Naive B cell (primary cell): ENCODE results near the gene WDR81. TPM values are rescaled to one million over a fixed set of nuclear protein-coding genes. Genes with fewer than 3 reads are reported as not detected.
"Not testable (repeated sequence)": the region's sequence is repeated elsewhere in the genome, so short reads cannot be mapped to it uniquely, and the experiment has no call there.

ENCODE experiments used
- ATAC-seq, 2 donors: fragments of 150-1000 bp; cut with Tn5 transposase; 2 replicates each; pipeline ENCODE4 v1.10.0; 2021; ENCODE audit warnings: low read depth in 2 of 2, mild to moderate bottlenecking in 2 of 2, moderate library complexity in 2 of 2
- DNase-seq: peaks from one replicate; pipeline ENCODE4 v3.0.0; 2022
- H3K27ac Mint-ChIP-seq, 6 donors: one replicate each; pipeline ENCODE4 v1.8.0; 2020 to 2022; ENCODE audit warnings: mild to moderate bottlenecking in 6 of 6, mixed read lengths in 6 of 6, moderate library complexity in 5 of 6, inconsistent platforms in 2 of 6
- H3K27me3 Mint-ChIP-seq, 3 donors: one replicate each; pipeline ENCODE4 v1.8.0; 2021 to 2022; ENCODE audit warnings: mixed read lengths in 3 of 3, mild to moderate bottlenecking in 1 of 3
- H3K36me3 Mint-ChIP-seq, 2 donors: one replicate each; pipeline ENCODE4 v1.8.0; 2020 to 2022; ENCODE audit warnings: mixed read lengths in 2 of 2, inconsistent platforms in 1 of 2, mild to moderate bottlenecking in 1 of 2
- H3K4me1 Mint-ChIP-seq, 3 donors: one replicate each; pipeline ENCODE4 v1.8.0; 2020 to 2022; ENCODE audit warnings: mixed read lengths in 3 of 3, inconsistent platforms in 1 of 3, mild to moderate bottlenecking in 1 of 3, moderate library complexity in 1 of 3
- H3K4me3 Mint-ChIP-seq, 8 donors: one replicate each; pipeline ENCODE4 v1.8.0; 2020 to 2022; ENCODE audit warnings: mild to moderate bottlenecking in 8 of 8, mixed read lengths in 8 of 8, moderate library complexity in 8 of 8, inconsistent platforms in 2 of 8
- H3K9me3 Mint-ChIP-seq, 7 donors: one replicate each; pipeline ENCODE4 v1.8.0; 2020 to 2022; ENCODE audit warnings: mixed read lengths in 7 of 7, mild to moderate bottlenecking in 5 of 7, inconsistent platforms in 2 of 7, moderate library complexity in 1 of 7
- polyA plus RNA-seq, 6 donors: library from polyadenylated mRNA; unstranded; fragments of 300-500 nt; fragmentation: Illumina TruSeq; gene quantifications; one replicate each; pipeline ENCODE4 v1.2.3, GENCODE V29; 2021; ENCODE audit warnings: low read depth in 6 of 6

Gene WDR81
- polyA plus RNA-seq, 6 donors from 2014 or later, result 2.1 to 19.1 (median 9.9) TPM

- no peaks in the 10 kb centered on the region for H3K9me3 Mint-ChIP-seq
- peak overlapping the region in 1 of 6 donors; percentile 23 for H3K27ac Mint-ChIP-seq
- ATAC-seq (no peak), DNase-seq (no peak)
- no peaks in the 10 kb centered on the region for H3K27me3 Mint-ChIP-seq
- H3K4me1 Mint-ChIP-seq, result peaks cover 34 to 38% (median 37%) of the 10 kb centered on the region in 3 donors
- peak overlapping the region in 2 of 8 donors; percentile 35 to 57 for H3K4me3 Mint-ChIP-seq
- peaks cover 0 to 11% of the 10 kb centered on the region in 2 donors for H3K36me3 Mint-ChIP-seq
Observed at GRCh38 chr17:1727876-1728630, 3.5 kb downstream of the WDR81 start.

DNA sequence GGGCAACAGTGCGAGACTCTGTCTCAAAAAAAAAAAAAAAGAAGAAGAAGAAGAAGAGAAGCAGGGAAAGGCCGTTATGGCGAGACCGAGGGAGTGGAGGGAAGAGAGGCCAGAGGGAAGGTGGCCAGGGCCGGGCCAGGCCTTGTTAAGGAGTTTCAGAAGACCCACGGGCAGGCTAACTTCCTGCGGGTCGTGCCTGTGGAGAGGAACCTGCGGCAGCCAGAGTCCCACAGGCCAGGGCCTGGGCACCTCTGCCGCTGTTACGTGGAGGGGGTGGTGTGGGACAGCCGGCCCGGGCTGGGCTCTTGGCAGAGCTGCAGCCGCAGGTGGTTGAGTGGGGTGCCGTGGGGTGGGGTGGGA is 5.4 kb downstream of the WDR81 start:
- Mint-ChIP-seq H3K4me3 (no peak overlapping the region), H3K4me1 (peaks cover 39 to 47% (median 39%) of the 10 kb centered on the region in 3 donors), H3K36me3 (peaks cover 4 to 18% of the 10 kb centered on the region in 2 donors), H3K27ac (peak overlapping the region in 3 of 6 donors; percentile 48 to 79 (median 53)), H3K27me3 (no peaks in the 10 kb centered on the region), H3K9me3 (no peaks in the 10 kb centered on the region)
- no peak for ATAC-seq
- DNase-seq, result no peak

DNA sequence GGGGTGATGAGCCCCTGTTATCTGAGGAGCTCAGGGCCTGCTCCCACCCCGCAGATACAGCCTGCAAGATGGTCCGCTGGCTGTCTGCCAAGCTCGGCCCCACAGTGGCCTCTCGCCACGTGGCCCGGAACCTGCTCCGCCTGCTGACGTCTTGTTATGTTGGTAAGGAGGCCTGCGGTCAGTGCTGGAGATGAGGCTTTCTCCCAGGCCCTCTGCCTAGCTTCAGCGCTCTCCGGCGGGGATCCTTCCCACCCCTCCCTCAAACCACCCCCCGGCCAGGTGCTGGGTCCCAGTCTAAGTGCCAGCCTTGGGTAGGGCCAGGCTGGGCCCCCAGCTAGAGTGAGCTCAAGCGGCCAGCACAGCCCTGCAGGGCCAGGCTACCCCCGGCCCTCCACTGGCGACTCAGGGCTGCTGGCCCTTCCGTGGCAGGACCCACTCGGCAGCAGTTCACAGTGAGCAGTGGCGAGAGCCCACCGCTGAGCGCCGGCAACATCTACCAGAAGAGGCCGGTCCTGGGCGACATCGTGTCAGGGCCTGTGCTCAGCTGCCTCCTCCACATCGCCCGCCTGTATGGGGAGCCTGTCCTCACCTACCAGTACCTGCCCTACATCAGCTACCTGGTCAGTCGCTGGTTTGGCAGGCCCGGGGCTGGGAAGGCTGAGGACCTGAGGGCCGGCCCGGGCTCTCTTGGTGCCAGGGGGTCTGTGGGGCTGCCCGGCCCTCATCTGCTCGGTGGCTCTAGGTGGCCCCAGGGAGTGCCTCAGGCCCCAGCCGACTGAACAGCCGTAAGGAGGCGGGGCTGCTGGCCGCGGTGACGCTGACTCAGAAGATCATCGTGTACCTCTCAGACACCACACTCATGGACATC is 6.1 kb downstream of the WDR81 start:
- Mint-ChIP-seq H3K4me3 (no peak overlapping the region), H3K4me1 (peaks cover 35 to 43% (median 35%) of the 10 kb centered on the region in 3 donors), H3K9me3 (no peaks in the 10 kb centered on the region), H3K36me3 (peaks cover 4 to 18% of the 10 kb centered on the region in 2 donors), H3K27me3 (no peaks in the 10 kb centered on the region), H3K27ac (no peak overlapping the region)
- DNase-seq (no peak), ATAC-seq (no peak)

DNA sequence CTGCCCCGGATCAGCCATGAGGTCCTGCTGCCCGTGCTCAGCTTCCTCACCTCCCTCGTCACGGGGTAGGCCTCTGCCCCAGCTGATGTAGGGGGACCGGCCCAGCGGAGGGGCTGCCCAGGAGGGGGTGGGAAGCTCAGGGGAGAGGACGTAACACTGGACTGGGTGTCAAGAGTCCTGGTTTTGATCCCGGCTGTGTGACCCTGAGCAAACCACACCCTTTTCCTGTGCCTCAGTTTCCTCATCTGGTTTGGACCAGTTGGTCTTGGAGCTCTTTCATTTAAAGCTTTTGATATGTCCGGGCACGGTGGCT is 6.6 kb downstream of the WDR81 start:
- DNase-seq (no peak), ATAC-seq (no peak)
- Mint-ChIP-seq H3K4me3 (no peak overlapping the region), H3K9me3 (no peaks in the 10 kb centered on the region), H3K4me1 (peaks cover 31 to 39% (median 32%) of the 10 kb centered on the region in 3 donors), H3K27ac (peak overlapping the region in 1 of 6 donors; percentile 47), H3K27me3 (no peaks in the 10 kb centered on the region), H3K36me3 (peaks cover 4 to 18% of the 10 kb centered on the region in 2 donors)

- Mint-ChIP-seq H3K4me1 (peaks cover 31 to 39% (median 32%) of the 10 kb centered on the region in 3 donors), H3K27ac (peak overlapping the region in 5 of 6 donors; percentile 75 to 92 (median 89)), H3K9me3 (no peaks in the 10 kb centered on the region), H3K36me3 (peaks cover 4 to 18% of the 10 kb centered on the region in 2 donors), H3K27me3 (no peaks in the 10 kb centered on the region), H3K4me3 (peak overlapping the region in 2 of 8 donors; percentile 43 to 59)
- ATAC-seq (no peak), DNase-seq (no peak)
Observed at GRCh38 chr17:1732241-1732832, 7.8 kb downstream of the WDR81 start.

DNA sequence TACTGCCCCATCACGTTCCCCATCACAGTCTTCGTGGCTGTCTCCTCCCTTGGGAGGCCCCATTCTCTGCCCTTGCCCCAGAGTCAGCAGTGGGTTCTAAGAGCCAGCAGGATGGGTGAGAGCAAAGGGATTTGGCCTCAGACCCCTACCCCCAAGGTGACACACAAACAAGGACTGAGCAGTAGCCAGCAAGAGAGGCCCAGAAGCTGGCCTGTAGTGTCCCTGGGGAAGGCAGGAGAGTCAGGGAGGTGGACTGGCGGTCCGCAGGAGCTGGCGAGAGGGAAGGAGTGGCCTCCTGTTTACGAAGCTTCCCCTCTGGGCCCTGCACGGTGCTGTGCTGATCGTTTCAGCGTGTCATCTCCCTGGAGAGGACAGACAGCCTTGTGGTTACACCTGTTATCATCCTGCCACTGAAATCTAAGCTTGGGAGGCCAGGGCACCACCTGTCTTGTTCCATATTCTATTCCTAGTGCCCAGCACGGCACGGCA is 8.4 kb downstream of the WDR81 start:
- Mint-ChIP-seq H3K27me3 (no peaks in the 10 kb centered on the region), H3K9me3 (no peaks in the 10 kb centered on the region), H3K4me1 (peaks cover 29 to 39% (median 32%) of the 10 kb centered on the region in 3 donors), H3K4me3 (peak overlapping the region in 6 of 8 donors; percentile 3 to 79 (median 51)), H3K27ac (peak overlapping the region; percentile 56 to 92 (median 84)), H3K36me3 (peaks cover 4 to 18% of the 10 kb centered on the region in 2 donors)
- DNase-seq (no peak), ATAC-seq (peak; percentile 70 to 79)

GRCh38 chr17:1733759-1734158 is 9.3 kb downstream of the WDR81 start:
- Mint-ChIP-seq H3K9me3 (no peaks in the 10 kb centered on the region), H3K27ac (peak overlapping the region in 1 of 6 donors; percentile 15), H3K27me3 (no peaks in the 10 kb centered on the region), H3K4me3 (no peak overlapping the region), H3K4me1 (peaks cover 22 to 33% (median 32%) of the 10 kb centered on the region in 3 donors), H3K36me3 (peaks cover 4 to 18% of the 10 kb centered on the region in 2 donors)
- ATAC-seq (peak in 1 of 2 donors; percentile 49), DNase-seq (no peak)

GRCh38 chr17:1735418-1735817 is 10.9 kb downstream of the WDR81 start:
- DNase-seq (no peak), ATAC-seq (no peak)
- Mint-ChIP-seq H3K4me3 (peak overlapping the region in 1 of 8 donors; percentile 9), H3K27ac (no peak overlapping the region), H3K36me3 (peaks cover 4 to 8% of the 10 kb centered on the region in 2 donors), H3K4me1 (peaks cover 13 to 23% (median 23%) of the 10 kb centered on the region in 3 donors), H3K27me3 (no peaks in the 10 kb centered on the region), H3K9me3 (no peaks in the 10 kb centered on the region)

DNA sequence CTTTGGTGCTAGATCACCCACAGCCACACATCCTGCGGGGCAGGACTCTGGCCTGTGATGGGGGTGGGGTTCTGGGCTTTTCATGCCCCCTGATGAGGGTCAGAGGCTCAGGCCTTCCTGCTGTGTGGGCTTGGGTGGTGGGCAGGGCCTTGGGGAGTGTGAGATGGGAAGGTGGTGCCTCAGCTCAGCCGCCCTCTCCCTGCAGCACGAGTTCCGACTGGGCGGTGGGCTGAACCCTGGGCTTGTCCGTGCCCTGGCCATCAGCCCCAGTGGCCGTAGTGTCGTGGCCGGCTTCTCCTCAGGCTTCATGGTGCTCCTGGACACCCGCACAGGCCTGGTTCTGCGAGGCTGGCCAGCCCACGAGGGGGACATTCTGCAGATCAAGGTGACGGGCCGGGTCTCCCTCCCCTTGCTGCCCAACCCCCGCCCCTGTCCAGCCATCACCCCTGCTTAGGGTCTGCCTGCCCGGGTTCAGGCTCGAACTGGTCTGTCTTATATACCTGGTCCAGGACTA is 11.4 kb downstream of the WDR81 start:
- no peaks in the 10 kb centered on the region for H3K9me3 Mint-ChIP-seq
- peaks cover 4 to 8% of the 10 kb centered on the region in 2 donors for H3K36me3 Mint-ChIP-seq
- DNase-seq (no peak), ATAC-seq (no peak)
- peaks cover 13 to 23% (median 23%) of the 10 kb centered on the region in 3 donors for H3K4me1 Mint-ChIP-seq
- no peak overlapping the region for H3K27ac Mint-ChIP-seq
- H3K4me3 Mint-ChIP-seq, result peak overlapping the region in 1 of 8 donors; percentile 63
- no peaks in the 10 kb centered on the region for H3K27me3 Mint-ChIP-seq

GRCh38 chr17:1736348-1737281 is 12.1 kb downstream of the WDR81 start:
- peaks cover 4 to 8% of the 10 kb centered on the region in 2 donors for H3K36me3 Mint-ChIP-seq
- H3K9me3 Mint-ChIP-seq, result no peaks in the 10 kb centered on the region
- peak overlapping the region in 1 of 6 donors; percentile 67 for H3K27ac Mint-ChIP-seq
- no peak for DNase-seq
- peaks cover 13 to 23% (median 23%) of the 10 kb centered on the region in 3 donors for H3K4me1 Mint-ChIP-seq
- peak overlapping the region in 1 of 8 donors; percentile 9 for H3K4me3 Mint-ChIP-seq
- no peaks in the 10 kb centered on the region for H3K27me3 Mint-ChIP-seq
- no peak for ATAC-seq

GRCh38 chr17:1737531-1738291 is 13.2 kb downstream of the WDR81 start:
- Mint-ChIP-seq H3K36me3 (peaks cover 4 to 8% of the 10 kb centered on the region in 2 donors), H3K27me3 (no peaks in the 10 kb centered on the region), H3K4me1 (peaks cover 11 to 17% (median 15%) of the 10 kb centered on the region in 3 donors), H3K27ac (peak overlapping the region in 1 of 6 donors; percentile 38), H3K4me3 (peak overlapping the region in 2 of 8 donors; percentile 16 to 45), H3K9me3 (no peaks in the 10 kb centered on the region)
- no peak for DNase-seq
- ATAC-seq, result no peak

GRCh38 chr17:1741899-1742298 is 17.4 kb downstream of the WDR81 start:
- not testable (repeated sequence) for ATAC-seq, DNase-seq, H3K4me1 Mint-ChIP-seq, H3K9me3 Mint-ChIP-seq, H3K36me3 Mint-ChIP-seq, H3K27me3 Mint-ChIP-seq, H3K27ac Mint-ChIP-seq, H3K4me3 Mint-ChIP-seq
